Stimulated activated CD4-positive, alpha-beta T cell treated with anti-CD3 and anti-CD28 coated beads, Interleukin-15, amount 100 ng/mL, for 1 hour (primary cell): ENCODE measurements around the gene DDX17.
"Not testable (repeated sequence)": the region's sequence is repeated elsewhere in the genome, so short reads cannot be mapped to it uniquely, and the experiment has no call there.

ENCODE experiments used
- DNase-seq, 2 donors: peaks; one replicate each; pipeline ENCODE4 v3.0.0-alpha.2; 2020; ENCODE audit warnings: low read depth in 1 of 2, low spot score in 1 of 2

DDX17 gene

DNA sequence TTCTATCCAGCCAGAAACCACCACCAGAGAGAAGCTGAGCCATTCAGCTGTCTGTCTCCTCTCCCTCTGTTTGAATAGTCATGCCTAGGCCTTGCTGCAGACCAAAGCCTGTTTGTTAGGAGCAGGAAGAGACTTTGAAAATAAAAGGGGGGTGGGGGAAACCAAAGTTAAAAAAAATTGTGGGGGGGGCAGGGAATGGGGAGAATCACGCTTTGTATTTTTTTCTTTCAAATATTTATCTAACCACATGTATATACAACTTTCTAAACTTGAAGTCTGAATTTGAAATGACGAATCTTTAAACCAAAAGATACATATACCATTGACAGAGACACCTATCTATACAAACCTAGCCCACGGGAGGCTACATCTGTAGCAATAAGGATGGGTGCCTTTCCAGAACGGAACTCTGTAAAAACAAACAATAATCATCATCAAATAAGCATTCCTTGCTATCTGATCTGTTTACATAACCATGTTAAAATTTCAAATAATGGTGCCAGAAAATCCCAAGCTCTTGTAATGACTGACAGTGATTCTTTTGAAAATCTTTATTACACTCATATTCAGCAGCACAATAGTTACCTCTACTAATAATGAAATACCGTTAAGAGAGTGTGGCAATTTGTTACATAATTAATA lies 14.3 kb downstream of the DDX17 start:
- no peak for DNase-seq

- no peak for DNase-seq
Observed at GRCh38 chr22:38490915-38491314, 15.2 kb downstream of the DDX17 start.

DNA sequence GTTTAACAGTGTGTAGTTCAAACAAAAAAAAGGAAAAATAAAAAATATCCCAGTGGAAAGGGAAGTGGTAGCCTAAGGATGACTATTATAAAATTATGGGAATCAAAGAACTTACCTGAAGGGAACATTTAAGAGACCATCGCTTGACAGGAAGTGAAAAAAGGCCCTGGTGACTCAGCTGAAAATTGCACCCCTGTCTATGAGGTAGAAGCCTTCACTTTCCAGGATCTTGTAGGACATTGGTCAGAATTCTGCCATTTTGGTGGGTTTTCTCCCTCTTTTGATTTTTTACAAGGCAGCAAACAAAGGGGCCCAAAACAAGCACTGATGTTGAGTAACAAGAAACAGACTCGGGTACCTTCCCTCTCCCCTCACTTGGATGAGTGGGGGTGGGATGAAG lies 15.6 kb downstream of the DDX17 start:
- no peak for DNase-seq

DNA sequence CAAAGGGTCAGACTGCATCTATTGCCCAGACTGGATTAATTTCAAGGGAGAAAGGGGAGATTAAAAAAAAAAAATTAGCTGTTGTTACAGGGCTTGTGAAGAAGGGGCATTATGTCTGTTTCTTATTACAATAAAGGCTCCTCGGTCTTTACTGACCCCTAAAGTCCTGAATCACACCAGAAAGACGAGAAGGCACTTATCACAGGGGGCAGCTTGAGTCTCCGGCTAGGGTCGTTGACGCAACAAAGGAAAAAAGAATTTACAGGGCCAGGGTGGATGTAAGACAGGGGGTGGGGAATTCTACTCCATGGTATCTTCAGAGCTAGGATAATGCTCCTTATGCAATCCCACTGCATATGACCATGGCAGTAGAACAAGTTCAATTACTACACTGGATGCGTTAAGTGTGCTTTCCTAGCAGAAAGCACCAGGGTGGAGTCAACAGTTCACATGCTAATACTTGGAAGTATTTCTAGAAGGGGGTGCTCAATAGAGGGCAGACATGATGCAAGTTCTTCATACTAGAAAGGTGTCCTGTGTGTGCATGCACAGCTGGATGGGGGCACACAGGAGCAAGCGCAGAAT lies 16.5 kb downstream of the DDX17 start:
- DNase-seq, result no peak

GRCh38 chr22:38489142-38489541 lies 17.0 kb downstream of the DDX17 start:
- DNase-seq, result no peak

GRCh38 chr22:38487946-38488345 lies 18.2 kb downstream of the DDX17 start:
- no peak for DNase-seq

- no peak for DNase-seq
Observed at GRCh38 chr22:38485783-38486182, 20.3 kb downstream of the DDX17 start.

DNA sequence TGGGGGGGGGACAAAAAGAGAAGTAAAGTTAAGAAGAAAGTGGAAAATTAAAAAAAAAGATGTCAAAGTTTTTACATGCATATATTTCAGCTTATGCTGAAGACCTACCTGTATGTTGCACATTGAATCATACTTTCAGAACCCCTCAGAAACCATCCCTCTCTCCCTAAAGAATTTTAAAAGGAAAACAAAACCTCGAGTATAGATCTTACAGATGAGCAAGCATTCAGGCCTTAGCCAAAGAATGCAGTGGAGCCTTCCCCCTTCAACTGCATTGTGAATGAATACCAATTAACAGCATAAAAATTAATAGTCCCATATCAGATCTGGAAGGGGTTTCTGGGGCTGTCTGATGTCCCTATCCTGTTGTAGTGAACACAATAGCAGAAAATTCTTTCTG lies 21.9 kb downstream of the DDX17 start:
- DNase-seq, result no peak

DNA sequence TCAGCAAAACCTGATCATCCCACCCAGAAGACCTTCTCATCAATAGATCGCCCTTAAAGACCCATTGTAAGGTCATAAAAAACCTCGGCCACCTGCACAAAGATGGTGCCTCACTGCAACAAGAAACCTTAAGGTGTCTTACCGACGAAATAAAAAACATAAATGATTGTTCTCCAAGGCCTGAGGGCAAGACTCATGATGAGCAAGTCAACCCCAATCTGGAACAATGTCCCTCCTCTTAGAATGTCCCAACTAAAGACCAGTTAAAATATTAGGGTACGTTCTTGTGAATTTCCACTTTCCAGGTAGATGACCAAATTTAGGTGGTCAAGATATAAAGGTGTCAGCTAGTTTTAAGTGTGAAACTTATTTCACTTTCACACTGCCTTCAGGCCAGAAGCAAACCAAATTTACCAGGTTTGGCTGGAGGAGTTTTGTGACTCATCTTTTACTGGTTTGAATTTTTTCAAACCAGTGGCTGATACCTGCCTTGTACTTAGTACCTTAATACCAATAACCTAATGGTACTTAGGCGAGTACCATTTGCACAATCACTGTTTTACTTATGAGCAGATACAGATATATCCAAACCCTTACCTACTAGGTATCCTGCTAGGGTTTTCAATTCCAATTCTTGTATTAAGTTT lies 23.3 kb downstream of the DDX17 start:
- DNase-seq, result no peak

DNA sequence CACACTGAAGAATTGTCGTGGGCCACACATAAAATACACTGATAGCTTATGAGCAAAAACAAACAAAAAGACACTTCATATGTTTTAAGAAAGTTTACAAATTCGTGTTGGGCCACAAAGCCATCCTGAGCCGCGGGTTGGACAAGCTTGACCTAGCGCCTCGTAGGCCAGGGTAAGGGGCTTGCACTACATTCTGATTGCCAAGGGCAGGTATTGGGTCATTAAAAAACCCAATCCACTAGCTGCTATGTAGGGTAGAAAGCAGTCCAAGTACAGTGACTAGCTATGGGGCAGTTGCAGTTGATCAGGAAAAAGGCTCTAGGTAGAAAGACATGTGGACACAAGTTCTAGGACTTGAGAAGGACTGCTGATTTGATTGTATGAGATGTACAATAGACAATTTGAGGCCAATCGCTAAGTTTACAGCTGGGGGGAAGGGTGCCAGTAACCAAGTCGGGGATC lies 24.2 kb downstream of the DDX17 start:
- DNase-seq, result no peak

DNA sequence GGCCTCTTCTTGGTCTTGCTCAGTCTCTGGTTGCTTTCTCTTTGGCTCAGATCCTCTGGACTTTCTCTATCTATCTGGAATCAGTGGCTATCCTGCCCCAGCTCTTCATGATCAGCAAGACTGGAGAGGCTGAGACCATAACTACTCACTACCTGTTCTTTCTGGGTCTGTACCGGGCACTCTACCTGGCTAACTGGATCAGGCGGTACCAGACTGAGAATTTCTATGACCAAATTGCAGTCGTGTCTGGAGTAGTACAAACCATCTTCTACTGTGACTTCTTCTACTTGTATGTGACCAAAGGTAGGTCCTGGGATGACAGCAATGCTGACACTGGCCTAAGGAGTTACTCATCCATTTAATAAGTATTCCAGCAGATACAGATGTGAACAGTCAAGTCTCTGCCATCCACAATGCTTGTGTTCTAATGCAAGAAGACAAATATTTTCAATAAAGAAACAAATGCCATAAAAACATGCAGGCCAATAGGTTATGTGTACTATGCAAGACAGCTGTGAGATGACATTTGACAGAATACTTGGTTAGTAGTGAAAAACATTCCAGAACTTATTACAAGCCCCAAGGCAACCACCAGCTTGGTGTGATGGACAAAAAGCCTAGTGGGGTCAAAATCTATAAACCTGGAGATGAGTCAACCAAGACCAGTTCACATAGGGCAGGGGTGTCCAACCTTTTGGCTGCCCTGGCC lies 24.8 kb downstream of the DDX17 start:
- no peak for DNase-seq

- no peak for DNase-seq
Observed at GRCh38 chr22:38479096-38479837, 26.8 kb downstream of the DDX17 start.

- DNase-seq, result no peak
Observed at GRCh38 chr22:38477585-38477984, 28.5 kb downstream of the DDX17 start.

- no peak for DNase-seq
Observed at GRCh38 chr22:38474003-38474607, 32.0 kb downstream of the DDX17 start.

GRCh38 chr22:38471237-38471636 lies 34.9 kb downstream of the DDX17 start:
- DNase-seq, result no peak

DNA sequence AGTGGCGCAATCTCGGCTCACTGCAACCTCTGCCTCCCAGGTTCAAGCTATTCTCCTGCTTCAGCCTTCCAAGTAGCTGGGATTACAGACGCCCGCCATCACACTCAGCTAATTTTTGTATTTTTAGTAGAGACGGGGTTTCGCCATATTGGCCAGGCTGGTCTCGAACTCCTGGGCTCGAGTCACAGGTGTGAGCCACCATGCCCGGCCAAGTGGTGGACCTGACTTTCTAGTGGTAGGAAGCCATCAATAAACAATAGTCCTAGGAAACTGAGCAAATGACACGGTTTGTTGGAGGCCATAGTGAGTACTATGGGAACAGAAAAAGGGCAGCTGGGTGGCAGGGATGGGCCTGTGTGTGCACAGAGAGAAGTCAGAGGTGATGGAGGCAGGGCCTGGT lies 35.9 kb downstream of the DDX17 start:
- DNase-seq, result not testable (repeated sequence)

GRCh38 chr22:38469306-38469781 lies 36.8 kb downstream of the DDX17 start:
- DNase-seq, result no peak

DNA sequence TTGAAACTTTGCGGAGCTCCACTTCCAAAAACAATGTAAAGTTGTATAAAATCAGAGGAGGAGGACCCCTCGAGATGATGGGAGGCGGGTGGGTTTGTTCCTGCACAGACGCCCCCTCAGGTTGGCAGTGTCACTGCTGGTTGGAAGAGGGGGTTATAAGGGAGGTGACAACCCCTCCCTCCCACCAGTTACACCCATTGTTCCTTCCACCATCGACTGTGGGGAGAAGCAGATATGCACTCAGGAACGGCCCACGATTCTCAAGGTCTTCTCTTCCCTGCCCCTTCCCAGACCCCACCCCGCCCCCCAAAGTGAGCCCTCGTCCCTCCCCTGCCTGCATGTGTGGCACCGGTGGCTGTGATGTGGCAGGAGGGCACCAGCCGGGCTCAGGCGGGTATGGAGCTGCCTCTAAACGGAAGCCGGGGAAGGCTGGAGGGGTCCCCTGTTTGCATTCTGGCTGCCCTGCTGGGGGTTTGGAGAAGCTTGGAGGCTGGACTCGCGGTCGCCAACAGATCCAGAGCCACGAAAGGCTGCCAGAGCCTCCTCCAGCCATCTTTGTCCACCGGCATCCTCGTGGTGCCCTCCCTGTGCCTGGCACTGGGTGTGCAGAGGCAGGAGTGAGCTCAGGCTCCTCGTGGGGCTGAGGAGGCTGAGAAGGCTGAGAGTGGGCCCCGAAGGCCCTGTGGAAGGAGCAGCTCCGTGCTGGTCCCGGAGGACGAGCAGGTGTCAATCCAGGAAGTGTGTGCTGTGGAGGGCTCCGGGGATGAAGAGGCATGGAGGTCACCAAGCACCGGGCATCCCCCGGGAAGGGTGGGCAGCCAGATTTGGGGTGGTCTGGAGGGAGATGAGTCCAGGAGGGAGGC lies 37.4 kb downstream of the DDX17 start:
- no peak for DNase-seq

DNA sequence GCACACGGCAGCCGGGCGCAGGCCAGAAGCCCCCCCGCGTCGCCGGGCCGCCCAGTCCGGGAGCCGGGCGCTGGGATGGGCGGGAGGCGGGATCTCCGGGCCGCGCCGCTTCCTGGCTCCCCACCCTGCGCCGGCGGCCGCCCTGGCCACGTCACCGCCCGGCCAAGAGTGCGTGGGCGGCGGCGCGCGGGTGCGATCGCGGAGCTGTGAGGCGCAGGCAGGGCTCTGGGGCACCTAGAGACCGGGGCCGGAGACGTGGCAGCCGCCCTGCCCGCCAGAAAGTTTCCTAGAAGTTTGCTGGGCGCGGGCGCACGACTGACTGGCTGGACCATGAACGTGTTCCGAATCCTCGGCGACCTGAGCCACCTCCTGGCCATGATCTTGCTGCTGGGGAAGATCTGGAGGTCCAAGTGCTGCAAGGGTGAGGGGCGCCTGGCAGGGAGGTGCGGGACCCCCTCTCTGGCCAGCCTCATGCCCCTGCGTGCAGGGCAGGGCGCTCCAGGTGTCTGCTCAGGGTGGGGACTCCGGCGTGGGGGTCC lies 38.1 kb downstream of the DDX17 start, which contains the start of gene KDELR3:
KDELR3 (plus strand) TSS at position 193 of the 539 bp plus-strand sequence; CDS start at position 331, 138 bp downstream.
- DNase-seq, result peak in 1 of 2 donors; percentile 44
